ENCODE results near the gene DNMT1. TPM values are rescaled to one million over a fixed set of nuclear protein-coding genes. Genes with fewer than 3 reads are reported as not detected.
A peak's percentile ranks its signal among the peaks of the same experiment; 100 is the strongest.

DNMT1 gene
- total RNA-seq, 4 donors from 2014 or later = 29.5 to 80.6 (median 48.4) TPM

DNA sequence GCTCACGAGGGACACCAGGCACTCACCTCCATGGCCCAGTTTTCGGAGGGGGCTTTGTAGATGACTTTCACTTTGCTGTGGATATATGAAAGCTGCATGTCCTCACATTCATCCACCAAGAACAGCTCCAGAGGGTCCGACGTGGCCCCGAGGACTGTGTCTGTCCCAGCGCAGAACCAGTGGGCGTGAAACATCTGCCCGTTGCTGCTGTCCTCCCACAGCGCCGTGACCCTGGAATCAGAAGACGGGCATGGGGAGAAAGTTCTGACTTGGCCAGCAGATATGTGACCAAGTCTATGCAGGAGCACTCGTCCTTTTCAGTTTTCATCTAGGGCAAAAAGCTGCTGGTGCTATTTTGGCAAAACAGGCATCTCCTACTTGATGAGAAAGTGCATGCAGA lies 45.3 kb downstream of the DNMT1 start:
- intact Hi-C loops (cut with DNase I) = no loop called here
- WGBS, 2 donors = 89 to 93% methylated on average over 7 to 9 of the region's 12 CpGs
- H3K9me3 ChIP-seq = no peaks in the 10 kb centered on the region
- H3K4me3 ChIP-seq = no peak overlapping the region
- H3K27me3 ChIP-seq = no peaks in the 10 kb centered on the region
- H3K4me1 ChIP-seq = no peaks in the 10 kb centered on the region
- no peak for DNase-seq
- H3K27ac ChIP-seq = no peak overlapping the region
- TF ChIP-seq POLR2A (IDR thresholded peaks at IDR 0.05) = no peak
- TF ChIP-seq, protein P1, sequence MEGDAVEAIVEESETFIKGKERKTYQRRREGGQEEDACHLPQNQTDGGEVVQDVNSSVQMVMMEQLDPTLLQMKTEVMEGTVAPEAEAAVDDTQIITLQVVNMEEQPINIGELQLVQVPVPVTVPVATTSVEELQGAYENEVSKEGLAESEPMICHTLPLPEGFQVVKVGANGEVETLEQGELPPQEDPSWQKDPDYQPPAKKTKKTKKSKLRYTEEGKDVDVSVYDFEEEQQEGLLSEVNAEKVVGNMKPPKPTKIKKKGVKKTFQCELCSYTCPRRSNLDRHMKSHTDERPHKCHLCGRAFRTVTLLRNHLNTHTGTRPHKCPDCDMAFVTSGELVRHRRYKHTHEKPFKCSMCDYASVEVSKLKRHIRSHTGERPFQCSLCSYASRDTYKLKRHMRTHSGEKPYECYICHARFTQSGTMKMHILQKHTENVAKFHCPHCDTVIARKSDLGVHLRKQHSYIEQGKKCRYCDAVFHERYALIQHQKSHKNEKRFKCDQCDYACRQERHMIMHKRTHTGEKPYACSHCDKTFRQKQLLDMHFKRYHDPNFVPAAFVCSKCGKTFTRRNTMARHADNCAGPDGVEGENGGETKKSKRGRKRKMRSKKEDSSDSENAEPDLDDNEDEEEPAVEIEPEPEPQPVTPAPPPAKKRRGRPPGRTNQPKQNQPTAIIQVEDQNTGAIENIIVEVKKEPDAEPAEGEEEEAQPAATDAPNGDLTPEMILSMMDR (IDR thresholded peaks at IDR 0.05) = no peak
- H3K36me3 ChIP-seq = peaks cover 10 to 99% (median 45%) of the 10 kb centered on the region in 3 donors

DNA sequence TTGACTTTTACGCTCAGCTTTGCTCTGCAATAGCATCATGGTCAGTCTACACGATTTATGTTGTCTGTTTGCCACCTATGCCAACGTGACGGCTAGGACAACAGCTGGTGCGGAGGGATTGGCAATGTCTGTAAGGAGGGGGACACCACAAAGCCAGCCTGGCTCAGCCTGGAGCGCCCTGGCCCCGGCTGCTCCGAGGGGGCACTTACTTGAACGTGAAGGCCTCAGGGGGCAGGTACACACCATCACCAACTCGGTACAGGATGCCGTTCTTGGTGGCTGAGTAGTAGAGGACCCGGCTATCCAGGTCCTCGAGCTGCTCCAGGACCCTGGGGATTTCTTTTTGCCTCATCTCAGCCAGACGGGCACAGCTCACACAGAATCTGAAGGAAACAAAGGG lies 48.6 kb downstream of the DNMT1 start:
- DNase-seq = no peak
- WGBS, 2 donors = 83 to 90% methylated on average over 5 of the region's 14 CpGs
- Histone ChIP-seq H3K36me3 (peaks cover 35 to 100% (median 53%) of the 10 kb centered on the region in 3 donors), H3K27ac (no peak overlapping the region), H3K9me3 (no peaks in the 10 kb centered on the region), H3K4me3 (no peak overlapping the region), H3K4me1 (no peaks in the 10 kb centered on the region), H3K27me3 (no peaks in the 10 kb centered on the region)
- TF ChIP-seq, protein P1 (IDR thresholded peaks at IDR 0.05) = no peak
- no peak for TF ChIP-seq POLR2A (IDR thresholded peaks at IDR 0.05)
- intact Hi-C loops (cut with DNase I) = no loop called here

DNA sequence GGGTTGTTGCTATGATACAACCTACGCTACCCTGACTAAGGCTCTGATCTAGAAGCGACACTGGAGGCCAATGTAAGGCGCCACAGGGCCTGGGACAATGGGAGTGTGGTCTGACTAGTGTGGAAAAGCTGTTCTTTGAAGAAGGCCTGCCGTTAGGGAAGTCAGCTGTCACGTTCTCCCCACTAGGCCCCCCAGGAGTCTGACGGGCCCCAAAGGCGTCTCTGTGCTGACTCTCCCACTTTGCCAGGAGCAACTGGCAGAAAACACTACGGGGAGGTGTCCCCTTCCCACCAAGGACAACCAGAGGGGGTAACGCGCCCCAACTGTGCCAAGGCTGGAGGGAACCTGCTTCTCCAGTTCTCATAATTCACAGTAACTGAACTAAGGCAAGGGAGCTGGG lies 49.7 kb downstream of the DNMT1 start:
- no peak for DNase-seq
- Histone ChIP-seq H3K36me3 (peaks cover 46 to 100% (median 51%) of the 10 kb centered on the region in 3 donors), H3K9me3 (no peaks in the 10 kb centered on the region), H3K4me3 (no peak overlapping the region), H3K27ac (no peak overlapping the region), H3K27me3 (no peaks in the 10 kb centered on the region), H3K4me1 (no peaks in the 10 kb centered on the region)
- WGBS, 2 donors = 87 to 90% methylated on average over 3 to 4 of the region's 10 CpGs
- TF ChIP-seq, protein P1 (IDR thresholded peaks at IDR 0.05) = no peak
- no peak for TF ChIP-seq POLR2A (IDR thresholded peaks at IDR 0.05)
- intact Hi-C loops (cut with DNase I) = no loop called here

DNA sequence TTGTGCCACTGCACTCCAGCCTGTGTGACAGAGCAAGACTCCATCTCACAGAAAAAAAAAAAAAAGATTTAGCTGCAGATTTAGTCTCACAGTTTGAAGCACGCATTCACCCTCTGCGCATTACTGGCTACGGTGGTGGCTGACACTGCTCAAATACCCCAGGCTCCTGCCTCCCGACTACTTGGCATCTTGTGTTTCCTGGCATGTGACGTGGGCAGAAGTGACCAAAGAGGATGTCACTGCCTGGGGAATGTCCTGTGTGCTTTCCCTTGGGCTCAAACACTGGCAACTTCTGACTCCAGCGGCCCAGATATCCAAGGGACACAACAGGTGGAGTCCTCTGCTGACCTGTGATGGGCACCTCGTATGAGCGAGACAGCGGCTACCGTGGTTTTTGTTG lies 50.4 kb downstream of the DNMT1 start:
- Histone ChIP-seq H3K9me3 (no peaks in the 10 kb centered on the region), H3K36me3 (peaks cover 52 to 100% (median 52%) of the 10 kb centered on the region in 3 donors), H3K4me3 (no peak overlapping the region), H3K27ac (no peak overlapping the region), H3K27me3 (no peaks in the 10 kb centered on the region), H3K4me1 (no peaks in the 10 kb centered on the region)
- DNase-seq = no peak
- TF ChIP-seq, protein P1 (IDR thresholded peaks at IDR 0.05) = no peak
- TF ChIP-seq POLR2A (IDR thresholded peaks at IDR 0.05) = no peak
- 87% methylated on average over 5 to 10 of the region's 10 CpGs for WGBS, 2 donors
- intact Hi-C loops (cut with DNase I) = no loop called here

DNA sequence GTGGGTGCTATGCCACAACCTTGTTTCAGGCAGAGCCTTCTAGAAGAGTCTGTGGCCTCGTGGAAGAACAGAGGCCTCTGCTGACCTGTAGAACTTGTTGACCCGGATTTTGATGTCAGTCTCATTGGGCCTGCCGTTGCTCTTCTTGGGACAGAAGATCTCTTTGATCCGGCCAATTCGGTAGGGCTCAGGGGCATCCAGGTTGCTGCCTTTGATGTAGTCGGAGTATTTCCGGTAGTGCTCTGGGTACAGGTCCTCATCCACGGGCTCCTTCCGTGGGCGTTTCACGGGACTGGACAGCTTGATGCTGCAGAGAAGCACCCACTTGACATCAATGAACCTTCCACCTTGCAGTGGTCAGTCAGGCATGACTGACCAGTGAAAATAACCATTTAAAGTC lies 51.1 kb downstream of the DNMT1 start:
- intact Hi-C loops (cut with DNase I) = no loop called here

More for the DNA sequence above, 51.1 kb downstream of the DNMT1 start:
- H3K4me1 ChIP-seq = no peaks in the 10 kb centered on the region
- H3K9me3 ChIP-seq = no peaks in the 10 kb centered on the region
- no peak for TF ChIP-seq POLR2A (IDR thresholded peaks at IDR 0.05)
- TF ChIP-seq, protein P1 (IDR thresholded peaks at IDR 0.05) = no peak
- no peak overlapping the region for H3K4me3 ChIP-seq
- WGBS, 2 donors = 87% methylated on average over 10 to 11 of the region's 11 CpGs
- peak overlapping the region in 2 of 4 donors; percentile 56 to 78 for H3K27ac ChIP-seq
- H3K27me3 ChIP-seq = no peaks in the 10 kb centered on the region
- H3K36me3 ChIP-seq = peaks cover 53 to 100% (median 57%) of the 10 kb centered on the region in 3 donors
- DNase-seq = no peak

Measured in esophagus squamous epithelium (tissue), 5 donors.